GM19395 (cell line): ENCODE measurements around the gene SSR1.
"Not testable (repeated sequence)": the region's sequence is repeated elsewhere in the genome, so short reads cannot be mapped to it uniquely, and the experiment has no call there.

ENCODE experiments used
- ATAC-seq: cut with Tn5 transposase; IDR thresholded peaks from one replicate; pipeline ENCODE4 v1.9.1; 2021; ENCODE audit warnings: mild to moderate bottlenecking, moderate library complexity; ENCODE audit not compliant: unreplicated experiment

The SSR1 gene

GRCh38 chr6:7282097-7282906 is 30.7 kb downstream of the SSR1 start:
- peak; percentile 33 for ATAC-seq

GRCh38 chr6:7276199-7276524 is 36.8 kb downstream of the SSR1 start:
- ATAC-seq = no peak

- not testable (repeated sequence) for ATAC-seq
Measured at GRCh38 chr6:7274525-7274924, 38.5 kb downstream of the SSR1 start.

GRCh38 chr6:7273709-7274108 is 39.3 kb downstream of the SSR1 start:
- ATAC-seq = no peak

- no peak for ATAC-seq
Measured at GRCh38 chr6:7271205-7271534, 41.8 kb downstream of the SSR1 start.

- ATAC-seq = no peak
Measured at GRCh38 chr6:7270320-7271204, 42.4 kb downstream of the SSR1 start.

GRCh38 chr6:7269816-7270215 is 43.2 kb downstream of the SSR1 start:
- ATAC-seq = no peak

GRCh38 chr6:7268816-7269555 is 44.0 kb downstream of the SSR1 start:
- no peak for ATAC-seq

GRCh38 chr6:7268362-7268761 is 44.6 kb downstream of the SSR1 start:
- no peak for ATAC-seq

GRCh38 chr6:7267466-7268091 is 45.4 kb downstream of the SSR1 start:
- ATAC-seq = no peak

- no peak for ATAC-seq
Measured at GRCh38 chr6:7267071-7267465, 45.9 kb downstream of the SSR1 start.

GRCh38 chr6:7265385-7265726 is 47.6 kb downstream of the SSR1 start:
- not testable (repeated sequence) for ATAC-seq

GRCh38 chr6:7264686-7265384 is 48.2 kb downstream of the SSR1 start:
- ATAC-seq = no peak

- no peak for ATAC-seq
Measured at GRCh38 chr6:7264041-7264440, 49.0 kb downstream of the SSR1 start.

GRCh38 chr6:7263519-7263805 is 49.5 kb downstream of the SSR1 start:
- ATAC-seq = not testable (repeated sequence)

- no peak for ATAC-seq
Measured at GRCh38 chr6:7262746-7263518, 50.1 kb downstream of the SSR1 start.

- no peak for ATAC-seq
Measured at GRCh38 chr6:7261852-7262461, 51.0 kb downstream of the SSR1 start.

- peak; percentile 73 for ATAC-seq
Measured at GRCh38 chr6:7261032-7261841, 51.8 kb downstream of the SSR1 start.
